Measurements from ENCODE around the gene ACR.

DNA sequence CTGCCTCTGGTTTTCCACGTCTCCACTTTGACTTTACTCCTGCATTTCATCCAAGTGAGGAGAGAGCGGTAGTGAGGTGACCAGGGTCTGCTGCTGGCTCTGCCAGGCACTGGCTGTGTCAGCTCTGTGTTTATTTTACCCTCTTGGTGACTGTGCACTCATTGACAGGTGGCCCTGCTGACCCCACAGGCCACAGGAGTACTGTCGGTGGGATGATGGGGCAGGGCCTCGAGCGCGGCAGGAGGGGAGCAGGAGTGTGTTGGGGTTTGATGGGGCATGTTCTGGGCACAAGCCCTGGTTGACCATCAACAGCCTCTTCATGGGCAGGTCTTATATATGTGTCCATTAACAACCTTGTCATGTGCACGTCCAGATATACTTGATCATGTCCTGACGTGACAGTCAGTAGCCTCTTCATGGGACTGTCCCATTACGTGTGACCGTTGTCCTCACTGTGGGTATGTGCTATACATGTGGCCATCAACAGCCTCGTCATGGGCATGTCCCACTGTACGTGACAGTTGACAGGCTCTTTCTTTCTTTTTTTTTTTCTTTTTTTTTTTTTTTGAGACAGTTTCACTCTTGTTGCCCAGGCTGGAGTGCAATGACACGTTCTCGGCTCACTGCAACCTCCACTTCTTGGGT lies 31.4 kb upstream of the ACR start:
- TF ChIP-seq POLR2A (IDR thresholded peaks at IDR 0.05; ENCODE audit: low read depth, low read length) (no peak), PAX5 (IDR thresholded peaks at IDR 0.05; ENCODE audit: insufficient read depth, low read length, severe bottlenecking) (no peak)
